ENCODE results near the gene CLEC11A. TPM values are rescaled to one million over a fixed set of nuclear protein-coding genes. Genes with fewer than 3 reads are reported as not detected.

The CLEC11A gene, protein sequence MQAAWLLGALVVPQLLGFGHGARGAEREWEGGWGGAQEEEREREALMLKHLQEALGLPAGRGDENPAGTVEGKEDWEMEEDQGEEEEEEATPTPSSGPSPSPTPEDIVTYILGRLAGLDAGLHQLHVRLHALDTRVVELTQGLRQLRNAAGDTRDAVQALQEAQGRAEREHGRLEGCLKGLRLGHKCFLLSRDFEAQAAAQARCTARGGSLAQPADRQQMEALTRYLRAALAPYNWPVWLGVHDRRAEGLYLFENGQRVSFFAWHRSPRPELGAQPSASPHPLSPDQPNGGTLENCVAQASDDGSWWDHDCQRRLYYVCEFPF
- total RNA-seq (2014; rRNA removed; shearing (Covaris generic)), result 2.0 and 3.0 TPM in 2 replicates

DNA sequence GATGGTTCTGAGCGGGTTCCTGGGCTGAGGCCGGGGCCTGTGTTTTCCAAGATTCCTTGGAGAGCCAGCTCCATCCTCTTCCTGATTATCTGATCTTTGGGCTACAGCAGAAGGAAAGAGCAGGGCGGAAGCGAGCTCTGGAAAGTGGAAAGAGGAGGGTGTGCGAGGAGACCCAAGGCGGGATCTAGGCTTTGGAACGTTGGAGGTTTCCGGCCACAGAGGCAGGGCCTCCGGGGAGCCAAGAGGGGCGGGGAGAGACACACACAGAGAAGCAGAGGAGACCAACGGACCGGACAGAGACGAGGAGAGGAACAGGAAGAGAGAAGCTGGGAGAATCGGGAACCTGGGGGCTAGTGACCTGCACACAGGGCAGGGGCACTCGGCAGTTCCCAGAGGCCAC is at the start of gene CLEC11A:
TSS of gene CLEC11A (plus strand) at position 296 of the 400 bp plus-strand sequence. CDS start 162 bp downstream, outside the sequence.
- peak in 1 of 2 experiments; percentile 27 for DNase-seq
- Histone ChIP-seq H3K27me3 (no peaks in the 10 kb centered on the region), H3K36me3 (no peaks in the 10 kb centered on the region), H3K9me3 (replicated peaks) (no peaks in the 10 kb centered on the region), H3K4me1 (peaks cover 13% of the 10 kb centered on the region), H3K27ac (no peak within 1 kb of the TSS), H3K4me3 (no peak within 1 kb of the TSS)

DNA sequence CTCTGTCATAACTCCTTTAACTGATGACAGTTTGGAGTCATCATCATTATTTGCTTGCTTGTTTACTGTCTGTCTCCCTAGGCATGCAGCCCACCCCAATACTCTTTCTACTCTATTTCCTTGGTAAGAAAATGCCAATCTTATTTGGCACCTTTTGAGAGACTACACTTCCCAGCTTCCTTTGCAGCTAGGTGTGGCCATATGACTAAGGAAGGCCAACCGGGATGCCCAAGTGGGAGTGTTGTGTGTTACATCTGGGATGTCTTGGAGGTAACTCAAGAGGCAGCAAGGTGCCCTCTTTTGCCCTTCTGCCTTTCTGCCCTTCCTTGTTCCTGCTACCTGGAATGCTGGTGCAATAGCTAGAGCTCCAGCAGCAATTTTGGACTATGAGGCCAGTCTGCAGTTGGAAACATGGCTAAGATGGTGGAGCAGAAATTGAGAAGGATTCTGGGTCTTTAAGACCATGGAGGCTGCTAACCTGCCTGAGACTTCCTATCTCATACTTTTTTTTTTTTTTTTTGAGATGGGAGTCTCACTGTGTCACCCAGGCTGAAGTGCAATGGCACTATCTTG is 46.5 kb upstream of the CLEC11A start:
- no peak for DNase-seq
- peaks cover 2% of the 10 kb centered on the region; the same call in 1 of the 2 replicates for H3K27me3 ChIP-seq
- H3K27ac ChIP-seq, result no peak overlapping the region
- no peak overlapping the region for H3K4me3 ChIP-seq
- no peaks in the 10 kb centered on the region for H3K36me3 ChIP-seq
- H3K4me1 ChIP-seq, result no peaks in the 10 kb centered on the region
- H3K9me3 ChIP-seq (replicated peaks), result no peaks in the 10 kb centered on the region

DNA sequence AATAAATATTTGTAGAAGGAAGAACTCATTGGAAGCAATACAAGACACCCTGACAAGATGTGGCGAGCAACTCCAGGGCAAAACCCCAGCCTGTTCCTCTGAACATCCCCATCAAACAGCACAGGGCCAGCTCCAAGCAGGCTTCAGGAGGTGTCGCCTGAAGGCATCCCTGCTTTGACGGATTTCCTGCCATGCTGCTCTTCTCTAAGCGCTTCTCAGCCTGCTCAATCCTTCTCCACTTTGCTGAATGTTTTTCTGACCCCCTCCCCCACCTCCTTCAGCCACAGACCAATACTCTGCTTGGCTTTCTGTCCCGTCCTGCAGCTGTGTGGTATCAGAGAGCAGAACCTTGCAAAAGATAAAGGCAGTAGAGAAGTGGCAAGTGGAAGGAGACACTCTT is 45.5 kb upstream of the CLEC11A start:
- Histone ChIP-seq H3K4me3 (no peak overlapping the region), H3K36me3 (no peaks in the 10 kb centered on the region), H3K27me3 (no peaks in the 10 kb centered on the region; the same call in 1 of the 2 replicates), H3K9me3 (replicated peaks) (no peaks in the 10 kb centered on the region), H3K4me1 (no peaks in the 10 kb centered on the region), H3K27ac (no peak overlapping the region)
- DNase-seq, result no peak

DNA sequence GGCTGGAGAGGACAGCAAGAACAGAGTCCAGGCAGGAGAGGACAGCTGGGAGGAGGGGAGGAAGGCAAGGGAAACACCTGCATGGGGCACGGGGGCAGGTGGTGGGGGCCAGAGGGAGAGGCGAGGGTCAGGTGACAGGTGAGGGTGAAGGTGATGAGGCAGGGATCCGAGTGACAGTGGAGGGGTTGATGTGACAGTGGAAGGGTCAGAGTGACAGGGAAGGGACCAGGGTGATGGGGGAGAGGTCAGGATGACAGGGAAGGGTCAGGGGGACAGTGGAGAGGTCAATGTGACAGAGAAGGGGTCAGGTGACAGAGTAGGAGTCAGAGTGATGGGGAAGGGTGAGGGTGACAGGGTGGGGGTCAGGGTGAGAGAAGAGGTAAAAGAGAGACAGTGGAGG is 44.8 kb upstream of the CLEC11A start:
- H3K27me3 ChIP-seq, result no peaks in the 10 kb centered on the region
- no peaks in the 10 kb centered on the region for H3K4me1 ChIP-seq
- H3K4me3 ChIP-seq, result no peak overlapping the region
- DNase-seq, result no peak
- H3K36me3 ChIP-seq, result no peaks in the 10 kb centered on the region
- H3K9me3 ChIP-seq (replicated peaks), result no peaks in the 10 kb centered on the region
- no peak overlapping the region for H3K27ac ChIP-seq

DNA sequence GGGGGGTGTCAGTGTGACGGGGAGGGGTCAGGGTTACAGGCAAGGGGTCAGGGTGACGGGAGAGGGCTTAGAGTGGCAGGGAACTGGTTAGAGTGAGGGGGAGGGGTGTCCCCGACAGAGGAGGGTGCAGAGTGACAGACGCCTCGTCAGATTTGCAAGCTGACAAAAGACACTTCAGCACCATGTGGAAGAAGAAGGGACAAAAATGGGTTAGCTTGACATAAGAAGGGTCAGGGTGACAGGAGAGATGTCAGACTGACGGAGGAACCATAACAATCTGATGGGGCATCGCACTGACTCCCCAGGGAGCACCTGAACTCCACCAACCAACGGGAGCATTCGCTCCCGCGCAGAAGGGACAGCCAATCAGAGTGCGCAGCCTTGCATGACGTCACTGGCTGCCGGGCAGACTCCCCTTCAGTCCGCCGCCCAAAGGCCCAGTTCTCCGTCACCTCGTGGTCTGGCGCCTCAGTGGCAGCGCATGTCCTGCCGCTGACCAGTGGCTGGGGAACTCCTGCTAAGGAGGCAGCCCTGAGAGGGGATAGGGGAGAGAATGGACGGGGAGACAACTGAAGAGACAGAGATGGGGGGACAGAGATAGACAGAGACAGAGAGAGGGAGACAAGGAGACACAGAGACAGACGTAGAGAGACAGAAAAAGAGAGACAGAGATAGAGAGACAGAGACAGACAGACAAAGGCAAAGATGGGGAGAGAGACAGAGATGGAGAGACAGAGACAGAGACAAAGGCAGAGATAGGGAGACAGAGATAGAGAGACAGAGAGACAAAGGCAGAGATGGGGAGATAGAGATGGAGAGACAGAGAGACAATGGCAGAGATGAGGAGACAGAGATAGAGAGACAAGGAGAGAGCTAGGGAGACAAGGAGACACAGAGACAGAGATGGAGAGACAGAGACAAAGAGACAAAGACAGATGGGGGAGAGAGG is 43.7 kb upstream of the CLEC11A start:
- no peaks in the 10 kb centered on the region for H3K9me3 ChIP-seq (replicated peaks)
- peak; percentile 53 to 60 for DNase-seq
- no peak overlapping the region for H3K27ac ChIP-seq
- no peak overlapping the region for H3K4me3 ChIP-seq
- no peaks in the 10 kb centered on the region for H3K27me3 ChIP-seq
- no peaks in the 10 kb centered on the region for H3K36me3 ChIP-seq
- no peaks in the 10 kb centered on the region for H3K4me1 ChIP-seq

DNA sequence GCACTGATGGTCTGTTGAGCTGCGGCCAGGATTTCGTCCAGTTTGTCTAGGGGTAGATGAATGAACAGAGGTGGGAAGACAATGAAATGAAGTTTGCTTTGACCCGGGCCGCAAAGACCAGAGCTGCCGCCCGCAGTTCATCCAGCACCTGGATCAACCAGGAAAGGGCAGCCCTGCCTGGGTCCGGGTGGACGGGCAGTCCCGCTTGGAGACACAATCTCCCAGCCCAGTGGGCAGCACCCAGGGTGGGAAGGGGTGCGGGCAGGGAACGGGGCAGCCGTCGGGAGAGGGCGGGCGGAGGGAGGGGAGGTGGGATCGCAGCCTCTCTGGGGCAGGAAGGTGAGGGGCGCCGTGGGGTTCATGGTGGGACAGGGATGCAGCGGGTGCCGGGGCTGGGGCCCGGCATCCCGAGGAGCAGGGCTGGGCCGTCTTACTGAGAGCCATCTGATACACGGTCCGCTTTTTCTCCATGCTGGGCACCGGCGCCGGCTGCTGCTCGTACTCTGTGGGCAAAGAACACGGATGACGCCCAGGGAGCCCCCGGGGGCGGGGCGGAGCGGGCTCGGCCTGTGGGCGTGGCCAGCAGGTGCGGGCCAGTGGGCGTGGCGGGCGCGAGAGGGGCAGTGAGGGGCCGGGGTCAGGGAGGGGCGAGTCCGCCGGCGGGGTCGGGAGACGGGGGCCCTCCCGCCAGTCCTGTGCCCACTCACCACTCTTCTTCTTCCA is 36.7 kb upstream of the CLEC11A start:
- no peak overlapping the region for H3K27ac ChIP-seq
- no peaks in the 10 kb centered on the region for H3K4me1 ChIP-seq
- no peak for DNase-seq
- no peaks in the 10 kb centered on the region for H3K9me3 ChIP-seq (replicated peaks)
- H3K27me3 ChIP-seq, result 0 out of 2 replicates have a peak, but pooled peaks cover 12% of the 10 kb centered on the region
- no peaks in the 10 kb centered on the region for H3K36me3 ChIP-seq
- H3K4me3 ChIP-seq, result no peak overlapping the region

DNA sequence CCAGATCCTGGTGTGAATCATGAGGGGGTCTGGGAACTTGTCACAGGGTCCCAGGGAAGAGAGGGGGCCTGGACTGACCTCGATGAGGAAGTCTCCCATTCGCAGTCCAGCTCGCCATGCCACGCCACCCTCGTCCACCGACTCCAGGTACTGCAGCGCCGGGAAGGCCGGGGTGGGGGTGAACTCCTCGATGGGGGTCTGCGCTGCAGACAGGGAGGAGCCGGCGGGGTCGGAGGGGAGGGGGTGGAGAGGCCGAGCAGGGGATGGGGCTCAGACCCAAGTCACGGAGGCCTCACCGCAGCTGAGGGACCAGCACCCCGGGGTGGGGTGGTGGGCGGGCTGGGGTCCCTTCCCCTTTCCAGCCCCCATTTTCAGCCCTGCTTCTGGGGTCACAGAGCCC is 34.4 kb upstream of the CLEC11A start:
- no peaks in the 10 kb centered on the region for H3K4me1 ChIP-seq
- H3K27ac ChIP-seq, result no peak overlapping the region
- no peaks in the 10 kb centered on the region for H3K9me3 ChIP-seq (replicated peaks)
- no peak for DNase-seq
- H3K36me3 ChIP-seq, result no peaks in the 10 kb centered on the region
- H3K27me3 ChIP-seq, result 0 out of 2 replicates have a peak, but pooled peaks cover 12% of the 10 kb centered on the region
- no peak overlapping the region for H3K4me3 ChIP-seq

DNA sequence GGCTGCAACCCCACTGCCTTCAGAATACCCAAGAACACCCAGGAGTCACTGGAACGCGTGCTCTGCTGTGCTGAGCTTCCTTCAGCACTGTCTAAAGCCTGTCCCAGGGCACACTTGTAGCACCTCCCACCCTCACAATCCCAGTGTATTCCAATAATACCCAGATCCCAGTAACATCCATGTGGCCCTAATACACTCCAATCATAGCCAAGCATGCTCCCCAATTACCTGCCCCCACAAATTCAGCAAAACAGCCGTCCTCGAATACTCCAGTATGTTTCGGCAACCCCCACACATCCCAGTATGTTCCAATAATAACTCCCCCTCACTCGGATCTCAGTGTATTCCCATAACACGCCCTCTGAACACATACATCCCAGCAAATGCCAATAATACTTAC is 32.7 kb upstream of the CLEC11A start:
- 0 out of 2 replicates have a peak, but pooled peaks cover 5% of the 10 kb centered on the region for H3K27me3 ChIP-seq

DNA sequence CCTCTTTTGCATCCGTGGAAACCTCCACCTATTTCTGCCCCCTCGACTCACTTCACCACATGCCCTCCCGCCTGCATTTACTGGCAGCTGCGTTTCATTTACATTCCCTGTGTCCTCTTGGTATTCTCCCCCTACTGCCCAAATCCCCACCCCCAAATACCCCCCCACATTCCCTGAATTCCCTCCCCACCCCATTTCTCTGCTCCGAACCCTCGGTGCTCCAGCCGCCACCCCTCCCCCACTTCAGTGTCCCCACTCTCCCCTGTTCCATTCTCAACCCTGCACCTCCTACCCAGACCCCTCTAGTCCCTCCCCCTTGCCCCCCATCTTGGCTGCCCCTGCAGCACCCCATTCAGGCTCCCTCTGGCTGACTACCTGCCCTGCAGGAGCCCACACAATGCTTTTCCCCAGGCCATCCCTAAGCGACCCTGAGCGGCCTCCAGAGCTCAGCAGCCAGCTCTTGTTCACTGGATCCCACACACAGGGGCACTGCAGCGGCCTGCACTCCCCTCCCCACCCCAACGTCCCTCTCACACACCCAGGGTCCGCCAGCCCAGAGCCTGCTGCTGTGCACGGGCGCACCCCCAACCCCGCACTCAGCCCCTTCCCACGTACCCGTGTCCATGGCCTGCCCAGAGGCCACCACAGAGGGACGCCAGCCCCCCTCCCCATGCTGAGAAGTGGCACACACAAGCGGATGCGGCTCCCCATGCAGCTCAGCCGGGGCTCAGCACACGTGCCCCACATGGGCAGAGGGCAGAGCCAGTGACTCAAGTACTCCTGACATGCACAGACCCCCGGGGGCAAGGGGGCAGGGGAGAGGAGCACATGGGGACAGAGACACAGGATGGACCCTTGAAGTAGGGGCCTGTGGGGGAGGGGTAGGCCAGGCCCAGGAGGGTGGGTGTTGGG is 29.8 kb upstream of the CLEC11A start:
- no peaks in the 10 kb centered on the region for H3K36me3 ChIP-seq
- no peak for DNase-seq
- H3K9me3 ChIP-seq (replicated peaks), result no peaks in the 10 kb centered on the region
- H3K27me3 ChIP-seq, result no peaks in the 10 kb centered on the region
- no peak overlapping the region for H3K4me3 ChIP-seq
- no peak overlapping the region for H3K27ac ChIP-seq
- no peaks in the 10 kb centered on the region for H3K4me1 ChIP-seq

More for the DNA sequence above, 32.7 kb upstream of the CLEC11A start:
- no peaks in the 10 kb centered on the region for H3K4me1 ChIP-seq
- H3K4me3 ChIP-seq, result no peak overlapping the region
- no peak for DNase-seq
- H3K9me3 ChIP-seq (replicated peaks), result no peaks in the 10 kb centered on the region
- no peak overlapping the region for H3K27ac ChIP-seq
- H3K36me3 ChIP-seq, result no peaks in the 10 kb centered on the region

DNA sequence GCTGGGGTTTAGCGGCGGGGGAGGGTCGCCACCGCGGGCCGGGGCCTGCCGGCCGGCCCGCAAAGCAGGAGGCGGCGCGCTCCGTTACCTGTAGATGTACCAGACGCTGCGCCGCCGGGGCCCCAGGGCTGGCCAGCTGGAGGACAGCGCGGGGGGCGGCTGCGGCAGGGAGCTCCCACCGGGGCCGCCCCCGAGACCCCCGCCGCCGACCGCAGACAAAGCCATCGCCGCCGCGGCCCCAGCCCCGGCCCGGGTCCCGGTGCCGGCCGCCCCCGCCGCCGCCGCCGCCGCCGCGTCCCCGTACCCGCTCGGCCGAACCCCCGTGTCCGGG is 28.4 kb upstream of the CLEC11A start:
- Histone ChIP-seq H3K4me1 (no peaks in the 10 kb centered on the region), H3K9me3 (replicated peaks) (no peaks in the 10 kb centered on the region), H3K4me3 (no peak overlapping the region), H3K27me3 (no peaks in the 10 kb centered on the region), H3K36me3 (no peaks in the 10 kb centered on the region), H3K27ac (no peak overlapping the region)
- DNase-seq, result no peak

DNA sequence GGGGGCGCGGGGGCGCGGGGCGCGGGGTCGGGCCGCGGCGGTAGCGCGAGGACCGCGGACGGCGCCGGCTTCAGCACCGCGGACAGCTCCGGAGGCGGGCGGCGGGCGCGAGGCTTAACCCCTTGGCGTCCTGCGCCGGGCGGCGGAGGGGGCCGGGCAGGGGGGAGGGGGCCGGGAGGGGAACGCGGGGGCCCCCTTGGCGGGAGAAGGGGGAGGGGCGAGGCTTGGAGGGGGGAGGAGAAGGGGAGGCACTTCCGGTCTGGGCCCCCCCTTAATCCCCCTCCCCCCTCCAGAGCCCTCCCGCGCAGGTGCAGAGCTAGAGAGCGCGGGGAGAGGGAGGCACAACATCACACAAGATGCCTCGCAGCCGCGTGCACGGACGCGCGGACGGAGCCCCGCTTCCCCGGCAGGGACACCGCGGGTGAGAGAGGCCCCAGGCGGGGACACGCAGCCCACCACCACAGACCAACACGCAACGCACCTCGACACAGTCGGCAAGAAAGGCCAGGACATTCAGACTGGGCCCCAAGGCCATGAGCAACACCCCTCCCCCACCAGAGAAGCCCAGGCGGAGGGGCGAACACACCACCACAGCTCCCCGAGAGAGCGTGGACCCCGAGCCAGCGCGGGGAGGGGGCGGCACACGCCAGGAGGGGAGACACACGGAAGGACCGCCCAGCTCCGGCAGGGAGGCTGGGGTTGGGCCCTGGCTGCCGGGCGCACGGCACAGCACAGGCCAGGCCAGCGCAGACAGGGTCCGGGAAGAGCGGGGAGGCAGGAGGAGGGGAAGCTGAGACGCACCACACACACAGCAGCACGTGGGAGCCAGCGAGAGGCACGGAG is 27.7 kb upstream of the CLEC11A start:
- Histone ChIP-seq H3K27ac (no peak overlapping the region), H3K36me3 (no peaks in the 10 kb centered on the region), H3K4me3 (no peak overlapping the region), H3K4me1 (no peaks in the 10 kb centered on the region), H3K27me3 (no peaks in the 10 kb centered on the region), H3K9me3 (replicated peaks) (no peaks in the 10 kb centered on the region)
- DNase-seq, result no peak

DNA sequence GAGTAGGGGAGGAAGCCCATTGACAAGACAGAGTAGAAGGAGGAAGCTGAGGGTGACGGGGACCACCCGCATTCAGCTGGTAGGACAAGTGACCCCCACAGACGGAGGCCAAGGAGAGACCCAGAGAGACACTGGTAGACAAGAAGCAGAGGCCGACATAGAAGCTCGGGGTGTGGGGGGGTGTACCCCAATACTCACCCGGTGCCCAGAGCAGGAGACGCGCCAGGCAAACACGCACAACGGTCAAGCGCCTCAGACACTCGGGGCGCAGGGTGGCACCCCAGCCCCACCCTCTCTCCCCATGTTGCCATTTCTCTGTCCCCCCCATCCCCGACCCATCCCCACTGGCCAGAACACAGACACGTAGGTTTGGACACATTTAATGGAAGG is 27.1 kb upstream of the CLEC11A start:
- no peaks in the 10 kb centered on the region for H3K36me3 ChIP-seq
- H3K27me3 ChIP-seq, result no peaks in the 10 kb centered on the region
- H3K27ac ChIP-seq, result no peak overlapping the region
- DNase-seq, result no peak
- no peaks in the 10 kb centered on the region for H3K9me3 ChIP-seq (replicated peaks)
- no peaks in the 10 kb centered on the region for H3K4me1 ChIP-seq
- no peak overlapping the region for H3K4me3 ChIP-seq
